ENCODE measurements around the gene HSPB6. TPM values are rescaled to one million over a fixed set of nuclear protein-coding genes. Genes with fewer than 3 reads are reported as not detected.

Gene HSPB6
- polyA plus RNA-seq, 2 of the 4 experiments (the other 2 are of a cell fraction) = 0.16 to 0.26 TPM

DNA sequence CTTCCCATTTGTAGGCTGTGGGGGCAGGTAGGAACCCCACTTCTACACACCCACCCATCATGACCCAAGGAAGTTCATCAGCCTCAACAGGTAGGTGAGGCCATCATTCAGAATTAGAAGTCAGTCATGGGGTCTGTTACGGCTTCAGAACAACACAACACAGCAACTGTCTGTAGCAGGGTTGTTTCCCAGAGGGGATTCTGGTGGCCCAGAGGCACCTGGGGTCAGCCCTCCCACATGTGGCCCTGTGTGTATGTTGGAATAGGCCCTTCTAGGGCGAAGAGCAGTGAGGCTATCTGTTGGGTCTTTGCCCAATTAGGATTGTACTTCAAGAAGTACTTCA, 18.0 kb downstream of the HSPB6 start:
- Histone ChIP-seq H3K9me3 (no peaks in the 10 kb centered on the region), H3K4me1 (peaks cover 14% of the 10 kb centered on the region), H3K27ac (no peak overlapping the region), H3K4me2 (no peak overlapping the region), H3K4me3 (no peak overlapping the region)
- POLR2A ChIA-PET = interaction anchor here (0.5 to 2.0 kb wide), 3 partner anchors 9 to 107 kb away, joined by 3 to 9 read pairs (median 3); partner anchors contain the start of gene LIN37
- FAIRE-seq (no peak), DNase-seq (ENCODE audit: low read depth in 1 of 2, low spot score in 1 of 2) (no peak), ATAC-seq (no peak)
- WGBS (ENCODE audit: missing lambda C conversion rate) = 91% methylated on average over 2 of the region's 2 CpGs
- CTCF ChIA-PET = interaction anchor here (2.1 to 3.4 kb wide), 3 partner anchors 12 to 190 kb away, joined by 12 to 32 read pairs (median 18); no protein-coding TSS in a partner anchor
- TF ChIP-seq ZFP36 (IDR thresholded peaks at IDR 0.05; ENCODE audit: borderline replicate concordance, partially characterized antibody) (no peak), HOXB5 (CRISPR knock-in tag; IDR thresholded peaks at IDR 0.05) (no peak), TFCP2L1 (CRISPR knock-in tag; IDR thresholded peaks at IDR 0.05) (no peak), SMC3 (IDR thresholded peaks at IDR 0.05) (no peak), EP300 (IDR thresholded peaks at IDR 0.05) (no peak), FOSB (CRISPR knock-in tag; IDR thresholded peaks at IDR 0.05) (no peak), EHF (CRISPR knock-in tag; IDR thresholded peaks at IDR 0.05) (no peak), NR3C1 (IDR thresholded peaks at IDR 0.05) (no peak), CHD4 (IDR thresholded peaks at IDR 0.05; ENCODE audit: borderline replicate concordance) (no peak), SREBF2 (IDR thresholded peaks at IDR 0.05) (no peak), MAZ (IDR thresholded peaks at IDR 0.05; ENCODE audit: borderline replicate concordance, low read depth, low read length) (no peak), HDAC2 (IDR thresholded peaks at IDR 0.05) (no peak), HEYL (CRISPR knock-in tag; IDR thresholded peaks at IDR 0.05) (no peak), RCOR1 (IDR thresholded peaks at IDR 0.05; ENCODE audit: low read depth, low read length) (no peak)
- TF ChIP-seq, protein P1, sequence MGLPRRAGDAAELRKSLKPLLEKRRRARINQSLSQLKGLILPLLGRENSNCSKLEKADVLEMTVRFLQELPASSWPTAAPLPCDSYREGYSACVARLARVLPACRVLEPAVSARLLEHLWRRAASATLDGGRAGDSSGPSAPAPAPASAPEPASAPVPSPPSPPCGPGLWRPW (IDR thresholded peaks at IDR 0.05) = no peak
- TF ChIP-seq, protein P2, sequence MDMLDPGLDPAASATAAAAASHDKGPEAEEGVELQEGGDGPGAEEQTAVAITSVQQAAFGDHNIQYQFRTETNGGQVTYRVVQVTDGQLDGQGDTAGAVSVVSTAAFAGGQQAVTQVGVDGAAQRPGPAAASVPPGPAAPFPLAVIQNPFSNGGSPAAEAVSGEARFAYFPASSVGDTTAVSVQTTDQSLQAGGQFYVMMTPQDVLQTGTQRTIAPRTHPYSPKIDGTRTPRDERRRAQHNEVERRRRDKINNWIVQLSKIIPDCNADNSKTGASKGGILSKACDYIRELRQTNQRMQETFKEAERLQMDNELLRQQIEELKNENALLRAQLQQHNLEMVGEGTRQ (IDR thresholded peaks at IDR 0.05) = no peak
- TF ChIP-seq, protein P3, sequence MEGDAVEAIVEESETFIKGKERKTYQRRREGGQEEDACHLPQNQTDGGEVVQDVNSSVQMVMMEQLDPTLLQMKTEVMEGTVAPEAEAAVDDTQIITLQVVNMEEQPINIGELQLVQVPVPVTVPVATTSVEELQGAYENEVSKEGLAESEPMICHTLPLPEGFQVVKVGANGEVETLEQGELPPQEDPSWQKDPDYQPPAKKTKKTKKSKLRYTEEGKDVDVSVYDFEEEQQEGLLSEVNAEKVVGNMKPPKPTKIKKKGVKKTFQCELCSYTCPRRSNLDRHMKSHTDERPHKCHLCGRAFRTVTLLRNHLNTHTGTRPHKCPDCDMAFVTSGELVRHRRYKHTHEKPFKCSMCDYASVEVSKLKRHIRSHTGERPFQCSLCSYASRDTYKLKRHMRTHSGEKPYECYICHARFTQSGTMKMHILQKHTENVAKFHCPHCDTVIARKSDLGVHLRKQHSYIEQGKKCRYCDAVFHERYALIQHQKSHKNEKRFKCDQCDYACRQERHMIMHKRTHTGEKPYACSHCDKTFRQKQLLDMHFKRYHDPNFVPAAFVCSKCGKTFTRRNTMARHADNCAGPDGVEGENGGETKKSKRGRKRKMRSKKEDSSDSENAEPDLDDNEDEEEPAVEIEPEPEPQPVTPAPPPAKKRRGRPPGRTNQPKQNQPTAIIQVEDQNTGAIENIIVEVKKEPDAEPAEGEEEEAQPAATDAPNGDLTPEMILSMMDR (IDR thresholded peaks at IDR 0.05) = no peak
- TF ChIP-seq, protein P4, sequence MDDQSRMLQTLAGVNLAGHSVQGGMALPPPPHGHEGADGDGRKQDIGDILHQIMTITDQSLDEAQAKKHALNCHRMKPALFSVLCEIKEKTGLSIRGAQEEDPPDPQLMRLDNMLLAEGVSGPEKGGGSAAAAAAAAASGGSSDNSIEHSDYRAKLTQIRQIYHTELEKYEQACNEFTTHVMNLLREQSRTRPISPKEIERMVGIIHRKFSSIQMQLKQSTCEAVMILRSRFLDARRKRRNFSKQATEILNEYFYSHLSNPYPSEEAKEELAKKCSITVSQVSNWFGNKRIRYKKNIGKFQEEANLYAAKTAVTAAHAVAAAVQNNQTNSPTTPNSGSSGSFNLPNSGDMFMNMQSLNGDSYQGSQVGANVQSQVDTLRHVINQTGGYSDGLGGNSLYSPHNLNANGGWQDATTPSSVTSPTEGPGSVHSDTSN (IDR thresholded peaks at IDR 0.05) = no peak
- TF ChIP-seq, protein P5, sequence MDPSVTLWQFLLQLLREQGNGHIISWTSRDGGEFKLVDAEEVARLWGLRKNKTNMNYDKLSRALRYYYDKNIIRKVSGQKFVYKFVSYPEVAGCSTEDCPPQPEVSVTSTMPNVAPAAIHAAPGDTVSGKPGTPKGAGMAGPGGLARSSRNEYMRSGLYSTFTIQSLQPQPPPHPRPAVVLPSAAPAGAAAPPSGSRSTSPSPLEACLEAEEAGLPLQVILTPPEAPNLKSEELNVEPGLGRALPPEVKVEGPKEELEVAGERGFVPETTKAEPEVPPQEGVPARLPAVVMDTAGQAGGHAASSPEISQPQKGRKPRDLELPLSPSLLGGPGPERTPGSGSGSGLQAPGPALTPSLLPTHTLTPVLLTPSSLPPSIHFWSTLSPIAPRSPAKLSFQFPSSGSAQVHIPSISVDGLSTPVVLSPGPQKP (IDR thresholded peaks at IDR 0.05; ENCODE audit: low read depth, low read length) = no peak
- TF ChIP-seq, protein P6, sequence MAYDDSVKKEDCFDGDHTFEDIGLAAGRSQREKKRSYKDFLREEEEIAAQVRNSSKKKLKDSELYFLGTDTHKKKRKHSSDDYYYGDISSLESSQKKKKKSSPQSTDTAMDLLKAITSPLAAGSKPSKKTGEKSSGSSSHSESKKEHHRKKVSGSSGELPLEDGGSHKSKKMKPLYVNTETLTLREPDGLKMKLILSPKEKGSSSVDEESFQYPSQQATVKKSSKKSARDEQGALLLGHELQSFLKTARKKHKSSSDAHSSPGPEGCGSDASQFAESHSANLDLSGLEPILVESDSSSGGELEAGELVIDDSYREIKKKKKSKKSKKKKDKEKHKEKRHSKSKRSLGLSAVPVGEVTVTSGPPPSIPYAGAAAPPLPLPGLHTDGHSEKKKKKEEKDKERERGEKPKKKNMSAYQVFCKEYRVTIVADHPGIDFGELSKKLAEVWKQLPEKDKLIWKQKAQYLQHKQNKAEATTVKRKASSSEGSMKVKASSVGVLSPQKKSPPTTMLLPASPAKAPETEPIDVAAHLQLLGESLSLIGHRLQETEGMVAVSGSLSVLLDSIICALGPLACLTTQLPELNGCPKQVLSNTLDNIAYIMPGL (CRISPR knock-in tag; IDR thresholded peaks at IDR 0.05; ENCODE audit: borderline replicate concordance) = no peak

All from A549 (cell line).